ENCODE measurements around the gene BRMS1L. TPM values are rescaled to one million over a fixed set of nuclear protein-coding genes. Genes with fewer than 3 reads are reported as not detected.

The BRMS1L gene, protein sequence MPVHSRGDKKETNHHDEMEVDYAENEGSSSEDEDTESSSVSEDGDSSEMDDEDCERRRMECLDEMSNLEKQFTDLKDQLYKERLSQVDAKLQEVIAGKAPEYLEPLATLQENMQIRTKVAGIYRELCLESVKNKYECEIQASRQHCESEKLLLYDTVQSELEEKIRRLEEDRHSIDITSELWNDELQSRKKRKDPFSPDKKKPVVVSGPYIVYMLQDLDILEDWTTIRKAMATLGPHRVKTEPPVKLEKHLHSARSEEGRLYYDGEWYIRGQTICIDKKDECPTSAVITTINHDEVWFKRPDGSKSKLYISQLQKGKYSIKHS
- 5.0 and 6.3 TPM in 2 replicates for total RNA-seq

DNA sequence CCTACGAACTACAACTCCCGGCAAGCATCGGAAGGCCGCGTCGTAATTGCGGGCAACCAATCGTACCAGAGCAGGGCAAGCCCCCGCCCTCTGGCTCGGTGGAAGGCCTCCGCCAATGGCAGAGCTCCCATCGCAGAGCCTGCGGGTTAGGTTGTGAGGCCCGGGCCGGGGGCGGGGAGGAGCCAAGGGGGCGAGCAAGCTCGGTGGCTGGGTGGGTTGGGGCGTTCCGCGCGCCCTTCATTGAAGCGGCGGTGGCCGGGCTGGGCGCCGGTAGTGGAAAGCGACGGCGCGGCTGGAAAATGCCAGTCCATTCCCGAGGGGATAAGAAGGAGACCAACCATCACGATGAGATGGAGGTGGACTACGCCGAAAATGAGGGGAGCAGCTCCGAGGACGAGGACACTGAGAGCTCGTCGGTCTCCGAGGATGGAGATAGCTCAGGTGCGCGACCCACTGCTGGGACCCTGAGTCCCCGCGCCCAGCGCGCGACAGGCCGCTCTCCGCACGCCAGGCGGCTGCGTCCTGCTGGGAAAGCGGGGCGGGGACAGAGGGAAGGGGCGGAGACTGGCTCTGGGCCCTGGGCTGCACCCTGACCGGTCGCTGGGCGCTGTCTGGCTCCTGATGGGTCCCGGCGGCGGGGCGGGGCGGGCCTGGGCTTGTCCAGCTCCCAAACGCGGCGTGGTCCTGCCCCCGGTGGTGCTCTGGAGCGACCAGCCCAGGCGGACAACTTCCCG is at the start of gene BRMS1L:
Gene BRMS1L (plus strand): TSS at position 121 of the 734 bp plus-strand sequence. CDS start 179 bp downstream, at position 300.

GRCh38 chr14:35808638-35809563 is 17.2 kb upstream of the BRMS1L start, which contains the start of gene RALGAPA1:
TSS of gene RALGAPA1 (minus strand) at chr14:35809295. CDS start at chr14:35808835, 460 bp downstream.

Other genes with a start within 250 kb of the BRMS1L start
- 36.9 and 41.5 TPM in 2 replicates for gene RALGAPA1, start 17.0 kb upstream of the BRMS1L start, total RNA-seq